ENCODE results near the gene RNF157.

RNF157 gene

DNA sequence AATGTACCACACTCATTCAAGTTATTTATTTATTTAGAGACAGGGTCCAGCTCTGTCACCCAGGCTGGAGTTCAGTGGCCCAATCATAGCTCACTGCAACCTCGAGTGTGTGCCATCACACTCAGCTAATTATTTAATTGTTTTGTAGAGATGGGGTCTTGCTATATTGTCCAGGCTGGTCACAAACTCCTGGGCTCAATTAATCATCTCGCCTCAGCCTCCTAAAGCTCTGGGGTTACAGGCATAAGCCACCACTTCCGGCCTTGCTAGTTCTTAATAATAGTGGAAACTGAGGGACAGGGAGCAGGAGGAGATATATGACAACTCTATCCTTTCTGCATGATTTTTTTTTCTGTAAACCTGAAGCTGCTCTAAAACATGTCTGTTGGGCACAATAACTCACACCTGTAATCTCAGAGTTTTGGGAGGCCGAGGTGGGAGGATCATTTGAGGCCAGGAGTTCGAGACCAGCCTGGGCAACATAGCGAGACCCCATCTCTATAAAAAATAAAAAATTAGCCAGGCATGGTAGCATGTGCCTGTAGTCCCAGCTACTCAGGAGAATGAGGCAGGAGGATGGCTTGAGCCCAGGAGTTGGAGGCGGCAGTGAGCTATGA, 125.0 kb downstream of the RNF157 start:
- peaks cover 7% of the 10 kb centered on the region for H3K4me1 ChIP-seq (ENCODE audit: control insufficient read depth, low read depth, low read length)
- no peaks in the 10 kb centered on the region for H3K27me3 ChIP-seq (ENCODE audit: control insufficient read depth, insufficient read depth, low read length)
- no peaks in the 10 kb centered on the region for H3K36me3 ChIP-seq (ENCODE audit: control insufficient read depth, low read depth, low read length)
- no peak overlapping the region for H3K4me3 ChIP-seq (ENCODE audit: low read length)
- H3K27ac ChIP-seq (ENCODE audit: low read length): no peak overlapping the region
- no peak overlapping the region for H3K9ac ChIP-seq (ENCODE audit: low read length)
- no peaks in the 10 kb centered on the region for H3K9me3 ChIP-seq (ENCODE audit: control insufficient read depth, low read depth, low read length)

GRCh38 chr17:76111956-76112355, 128.3 kb downstream of the RNF157 start:
- H3K4me1 ChIP-seq (ENCODE audit: control insufficient read depth, low read depth, low read length): no peaks in the 10 kb centered on the region
- H3K27me3 ChIP-seq (ENCODE audit: control insufficient read depth, insufficient read depth, low read length): no peaks in the 10 kb centered on the region
- H3K27ac ChIP-seq (ENCODE audit: low read length): no peak overlapping the region
- no peak overlapping the region for H3K9ac ChIP-seq (ENCODE audit: low read length)
- no peak overlapping the region for H3K4me3 ChIP-seq (ENCODE audit: low read length)
- H3K9me3 ChIP-seq (ENCODE audit: control insufficient read depth, low read depth, low read length): no peaks in the 10 kb centered on the region
- no peaks in the 10 kb centered on the region for H3K36me3 ChIP-seq (ENCODE audit: control insufficient read depth, low read depth, low read length)

DNA sequence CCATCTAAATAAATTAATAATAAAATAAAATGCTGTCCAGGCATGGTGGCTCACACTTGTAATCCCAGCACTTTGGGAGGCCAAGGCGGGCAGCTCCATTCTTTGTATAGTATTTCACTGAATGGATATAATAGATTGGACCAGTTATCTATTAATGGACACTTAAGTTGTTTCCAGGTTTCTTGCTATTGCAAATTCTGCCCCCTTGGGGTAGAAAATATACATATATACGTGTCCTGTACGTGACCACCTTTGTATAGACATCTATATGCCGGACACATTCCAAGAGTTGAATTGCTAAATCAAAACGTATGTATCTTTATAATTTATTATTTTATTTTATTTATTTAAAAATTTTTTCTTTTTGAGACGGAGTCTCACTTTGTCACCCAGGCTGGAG, 132.8 kb downstream of the RNF157 start:
- H3K4me3 ChIP-seq (ENCODE audit: low read length): no peak overlapping the region
- no peaks in the 10 kb centered on the region for H3K27me3 ChIP-seq (ENCODE audit: control insufficient read depth, insufficient read depth, low read length)
- H3K9ac ChIP-seq (ENCODE audit: low read length): no peak overlapping the region
- H3K27ac ChIP-seq (ENCODE audit: low read length): no peak overlapping the region
- H3K4me1 ChIP-seq (ENCODE audit: control insufficient read depth, low read depth, low read length): peaks cover 17% of the 10 kb centered on the region
- no peaks in the 10 kb centered on the region for H3K9me3 ChIP-seq (ENCODE audit: control insufficient read depth, low read depth, low read length)
- no peaks in the 10 kb centered on the region for H3K36me3 ChIP-seq (ENCODE audit: control insufficient read depth, low read depth, low read length)

- no peak overlapping the region for H3K9ac ChIP-seq (ENCODE audit: low read length)
- H3K36me3 ChIP-seq (ENCODE audit: control insufficient read depth, low read depth, low read length): peaks cover 4% of the 10 kb centered on the region
- no peak overlapping the region for H3K27ac ChIP-seq (ENCODE audit: low read length)
- no peaks in the 10 kb centered on the region for H3K9me3 ChIP-seq (ENCODE audit: control insufficient read depth, low read depth, low read length)
- no peaks in the 10 kb centered on the region for H3K27me3 ChIP-seq (ENCODE audit: control insufficient read depth, insufficient read depth, low read length)
- H3K4me3 ChIP-seq (ENCODE audit: low read length): no peak overlapping the region
- peaks cover 17% of the 10 kb centered on the region for H3K4me1 ChIP-seq (ENCODE audit: control insufficient read depth, low read depth, low read length)
Measured at GRCh38 chr17:76106703-76107102, 133.6 kb downstream of the RNF157 start.

DNA sequence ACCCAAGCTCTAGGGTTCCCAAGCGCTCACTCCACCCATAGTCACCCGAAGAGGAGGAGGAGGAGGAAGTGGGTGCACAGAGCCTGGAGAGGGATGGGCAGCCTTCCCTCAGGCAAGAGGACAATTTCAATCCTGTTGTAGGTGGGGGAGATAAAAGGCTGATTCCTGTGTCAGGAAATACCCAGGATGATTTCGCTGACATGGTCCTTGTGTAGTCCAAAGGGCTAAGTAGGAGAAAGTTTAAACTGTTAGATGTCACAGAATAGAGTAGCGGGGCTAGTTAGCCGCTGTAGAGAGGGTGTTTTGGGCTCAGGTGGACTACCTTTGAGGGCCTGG, 135.4 kb downstream of the RNF157 start:
- no peaks in the 10 kb centered on the region for H3K9me3 ChIP-seq (ENCODE audit: control insufficient read depth, low read depth, low read length)
- no peak overlapping the region for H3K9ac ChIP-seq (ENCODE audit: low read length)
- H3K4me1 ChIP-seq (ENCODE audit: control insufficient read depth, low read depth, low read length): peaks cover 17% of the 10 kb centered on the region
- peaks cover 16% of the 10 kb centered on the region for H3K36me3 ChIP-seq (ENCODE audit: control insufficient read depth, low read depth, low read length)
- no peak overlapping the region for H3K27ac ChIP-seq (ENCODE audit: low read length)
- no peak overlapping the region for H3K4me3 ChIP-seq (ENCODE audit: low read length)
- H3K27me3 ChIP-seq (ENCODE audit: control insufficient read depth, insufficient read depth, low read length): no peaks in the 10 kb centered on the region

GRCh38 chr17:76104140-76104895, 136.0 kb downstream of the RNF157 start:
- Histone ChIP-seq H3K27me3 (ENCODE audit: control insufficient read depth, insufficient read depth, low read length) (no peaks in the 10 kb centered on the region), H3K4me1 (ENCODE audit: control insufficient read depth, low read depth, low read length) (peaks cover 17% of the 10 kb centered on the region), H3K9ac (ENCODE audit: low read length) (peak overlapping the region; percentile 77), H3K27ac (ENCODE audit: low read length) (peak overlapping the region; percentile 83), H3K36me3 (ENCODE audit: control insufficient read depth, low read depth, low read length) (peaks cover 20% of the 10 kb centered on the region), H3K4me3 (ENCODE audit: low read length) (peak overlapping the region; percentile 97), H3K9me3 (ENCODE audit: control insufficient read depth, low read depth, low read length) (no peaks in the 10 kb centered on the region)

DNA sequence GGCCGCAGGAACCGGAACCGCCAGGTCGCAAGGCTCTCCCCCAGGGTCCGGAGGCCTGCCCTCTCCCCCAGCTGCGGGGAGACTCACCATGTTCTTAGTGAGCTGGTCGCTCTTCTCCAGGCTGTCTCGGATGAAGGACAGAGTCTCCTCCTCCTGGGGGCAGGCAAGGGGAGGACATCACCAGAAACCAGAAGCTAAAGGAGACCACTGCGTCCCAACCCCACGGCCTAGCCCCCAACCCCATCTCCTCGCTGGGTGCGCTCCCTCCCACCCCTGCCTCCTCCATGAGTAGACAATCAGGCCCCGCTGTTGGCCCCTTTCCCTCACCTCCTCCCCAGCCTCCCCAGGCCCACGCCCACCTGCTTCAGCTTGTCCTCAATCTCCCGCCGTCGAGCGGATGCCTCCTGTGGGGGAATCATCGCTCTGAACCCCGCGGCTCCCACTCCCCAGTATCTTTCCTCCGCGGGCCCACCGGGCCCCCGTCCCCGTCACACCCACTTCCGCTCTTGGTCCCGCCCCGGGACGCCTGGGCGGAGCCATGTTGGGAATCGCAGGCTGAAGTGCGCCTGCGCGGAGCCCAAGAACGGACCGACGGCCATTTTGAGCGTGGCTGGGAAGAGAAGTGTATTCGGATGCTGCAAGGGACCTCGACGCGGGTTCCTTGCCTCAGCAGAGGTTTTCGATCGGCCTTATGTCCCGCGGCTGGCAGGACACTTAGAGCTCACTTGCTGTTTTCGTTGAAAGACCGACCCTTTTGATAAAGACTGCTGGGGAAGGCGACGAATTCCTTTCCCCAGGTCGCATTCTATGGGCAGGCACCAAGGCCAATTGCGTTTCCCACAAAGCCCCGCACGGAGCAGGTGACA, 136.8 kb downstream of the RNF157 start, which contains the start of gene EXOC7:
Gene EXOC7 (minus strand): TSS at position 514 of the 866 bp plus-strand sequence. CDS start 95 bp downstream, at position 419.
- peaks cover 24% of the 10 kb centered on the region for H3K36me3 ChIP-seq (ENCODE audit: control insufficient read depth, low read depth, low read length)
- H3K9me3 ChIP-seq (ENCODE audit: control insufficient read depth, low read depth, low read length): no peaks in the 10 kb centered on the region
- no peaks in the 10 kb centered on the region for H3K27me3 ChIP-seq (ENCODE audit: control insufficient read depth, insufficient read depth, low read length)
- H3K27ac ChIP-seq (ENCODE audit: low read length): peak within 1 kb of the TSS; percentile 83
- peak within 1 kb of the TSS; percentile 77 for H3K9ac ChIP-seq (ENCODE audit: low read length)
- peak within 1 kb of the TSS; percentile 97 for H3K4me3 ChIP-seq (ENCODE audit: low read length)
- H3K4me1 ChIP-seq (ENCODE audit: control insufficient read depth, low read depth, low read length): peaks cover 17% of the 10 kb centered on the region

GRCh38 chr17:76102944-76103273, 137.4 kb downstream of the RNF157 start:
- H3K9ac ChIP-seq (ENCODE audit: low read length): peak overlapping the region; percentile 77
- H3K4me3 ChIP-seq (ENCODE audit: low read length): peak overlapping the region; percentile 97
- H3K27me3 ChIP-seq (ENCODE audit: control insufficient read depth, insufficient read depth, low read length): no peaks in the 10 kb centered on the region
- H3K36me3 ChIP-seq (ENCODE audit: control insufficient read depth, low read depth, low read length): peaks cover 25% of the 10 kb centered on the region
- peaks cover 17% of the 10 kb centered on the region for H3K4me1 ChIP-seq (ENCODE audit: control insufficient read depth, low read depth, low read length)
- no peaks in the 10 kb centered on the region for H3K9me3 ChIP-seq (ENCODE audit: control insufficient read depth, low read depth, low read length)
- H3K27ac ChIP-seq (ENCODE audit: low read length): peak overlapping the region; percentile 42

GRCh38 chr17:76097716-76098295, 142.5 kb downstream of the RNF157 start:
- Histone ChIP-seq H3K4me1 (ENCODE audit: control insufficient read depth, low read depth, low read length) (no peaks in the 10 kb centered on the region), H3K27me3 (ENCODE audit: control insufficient read depth, insufficient read depth, low read length) (no peaks in the 10 kb centered on the region), H3K36me3 (ENCODE audit: control insufficient read depth, low read depth, low read length) (peaks cover 56% of the 10 kb centered on the region), H3K4me3 (ENCODE audit: low read length) (no peak overlapping the region), H3K27ac (ENCODE audit: low read length) (no peak overlapping the region), H3K9me3 (ENCODE audit: control insufficient read depth, low read depth, low read length) (no peaks in the 10 kb centered on the region), H3K9ac (ENCODE audit: low read length) (no peak overlapping the region)

DNA sequence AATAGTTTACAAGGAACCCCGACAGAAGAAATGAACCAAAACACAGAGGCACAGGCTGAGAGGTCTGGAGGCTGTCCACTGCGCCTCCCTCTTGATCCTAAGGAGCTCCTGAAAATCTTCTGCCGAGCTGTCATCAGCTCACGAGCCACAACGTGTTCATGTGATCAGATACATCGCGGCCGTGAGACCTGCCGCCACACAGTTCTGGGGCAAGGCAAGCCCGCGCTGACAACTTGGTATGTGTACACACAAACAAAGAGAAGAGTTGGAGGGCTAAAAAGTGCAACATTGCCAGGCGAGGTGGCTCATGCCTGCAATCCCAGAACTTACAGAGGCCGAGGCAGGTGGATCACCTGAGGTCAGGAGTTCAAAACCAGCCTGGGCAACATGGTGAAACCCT, 144.3 kb downstream of the RNF157 start:
- Histone ChIP-seq H3K9me3 (ENCODE audit: control insufficient read depth, low read depth, low read length) (no peaks in the 10 kb centered on the region), H3K9ac (ENCODE audit: low read length) (no peak overlapping the region), H3K36me3 (ENCODE audit: control insufficient read depth, low read depth, low read length) (peaks cover 50% of the 10 kb centered on the region), H3K27ac (ENCODE audit: low read length) (no peak overlapping the region), H3K27me3 (ENCODE audit: control insufficient read depth, insufficient read depth, low read length) (no peaks in the 10 kb centered on the region), H3K4me3 (ENCODE audit: low read length) (no peak overlapping the region), H3K4me1 (ENCODE audit: control insufficient read depth, low read depth, low read length) (no peaks in the 10 kb centered on the region)

GRCh38 chr17:76094046-76094445, 146.2 kb downstream of the RNF157 start:
- H3K36me3 ChIP-seq (ENCODE audit: control insufficient read depth, low read depth, low read length): peaks cover 57% of the 10 kb centered on the region
- no peaks in the 10 kb centered on the region for H3K27me3 ChIP-seq (ENCODE audit: control insufficient read depth, insufficient read depth, low read length)
- H3K4me3 ChIP-seq (ENCODE audit: low read length): no peak overlapping the region
- no peak overlapping the region for H3K27ac ChIP-seq (ENCODE audit: low read length)
- no peaks in the 10 kb centered on the region for H3K9me3 ChIP-seq (ENCODE audit: control insufficient read depth, low read depth, low read length)
- no peaks in the 10 kb centered on the region for H3K4me1 ChIP-seq (ENCODE audit: control insufficient read depth, low read depth, low read length)
- no peak overlapping the region for H3K9ac ChIP-seq (ENCODE audit: low read length)
